Epithelial cell of proximal tubule (primary cell): ENCODE results near the gene ASTN1. TPM values are rescaled to one million over a fixed set of nuclear protein-coding genes. Genes with fewer than 3 reads are reported as not detected.

ENCODE experiments used
- DNase-seq: peaks from one replicate; pipeline ENCODE4 v3.0.0-alpha.2; 2011; ENCODE audit warnings: low read depth
- H3K4me3 ChIP-seq: 2 replicates; pipeline ENCODE4 v1.5.1; 2011; ENCODE audit warnings: low read depth, mild to moderate bottlenecking, low read length
- total RNA-seq: library from RNA; depleted of rRNA; stranded (reverse); fragments of >200 nt; gene quantifications from 2 replicates; pipeline ENCODE4 v1.2.3, GENCODE V29; 2015
- TF ChIP-seq, protein P1 (sequence below): conservative IDR thresholded peaks from 2 replicates; pipeline ENCODE4 v1.5.1; 2012; ENCODE audit warnings: low read depth, mild to moderate bottlenecking, low read length

ASTN1 gene
- 0.23 TPM in 1 of 2 replicates, not detected in the other for total RNA-seq

GRCh38 chr1:177164380-177165068 lies at the start of gene ASTN1:
Gene ASTN1, minus strand, starts transcription at chr1:177164712. Its CDS starts 36 bp downstream, at chr1:177164676.
- TF ChIP-seq, protein P1, sequence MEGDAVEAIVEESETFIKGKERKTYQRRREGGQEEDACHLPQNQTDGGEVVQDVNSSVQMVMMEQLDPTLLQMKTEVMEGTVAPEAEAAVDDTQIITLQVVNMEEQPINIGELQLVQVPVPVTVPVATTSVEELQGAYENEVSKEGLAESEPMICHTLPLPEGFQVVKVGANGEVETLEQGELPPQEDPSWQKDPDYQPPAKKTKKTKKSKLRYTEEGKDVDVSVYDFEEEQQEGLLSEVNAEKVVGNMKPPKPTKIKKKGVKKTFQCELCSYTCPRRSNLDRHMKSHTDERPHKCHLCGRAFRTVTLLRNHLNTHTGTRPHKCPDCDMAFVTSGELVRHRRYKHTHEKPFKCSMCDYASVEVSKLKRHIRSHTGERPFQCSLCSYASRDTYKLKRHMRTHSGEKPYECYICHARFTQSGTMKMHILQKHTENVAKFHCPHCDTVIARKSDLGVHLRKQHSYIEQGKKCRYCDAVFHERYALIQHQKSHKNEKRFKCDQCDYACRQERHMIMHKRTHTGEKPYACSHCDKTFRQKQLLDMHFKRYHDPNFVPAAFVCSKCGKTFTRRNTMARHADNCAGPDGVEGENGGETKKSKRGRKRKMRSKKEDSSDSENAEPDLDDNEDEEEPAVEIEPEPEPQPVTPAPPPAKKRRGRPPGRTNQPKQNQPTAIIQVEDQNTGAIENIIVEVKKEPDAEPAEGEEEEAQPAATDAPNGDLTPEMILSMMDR: no peak
- peak within 1 kb of the TSS; percentile 31 for H3K4me3 ChIP-seq

DNA sequence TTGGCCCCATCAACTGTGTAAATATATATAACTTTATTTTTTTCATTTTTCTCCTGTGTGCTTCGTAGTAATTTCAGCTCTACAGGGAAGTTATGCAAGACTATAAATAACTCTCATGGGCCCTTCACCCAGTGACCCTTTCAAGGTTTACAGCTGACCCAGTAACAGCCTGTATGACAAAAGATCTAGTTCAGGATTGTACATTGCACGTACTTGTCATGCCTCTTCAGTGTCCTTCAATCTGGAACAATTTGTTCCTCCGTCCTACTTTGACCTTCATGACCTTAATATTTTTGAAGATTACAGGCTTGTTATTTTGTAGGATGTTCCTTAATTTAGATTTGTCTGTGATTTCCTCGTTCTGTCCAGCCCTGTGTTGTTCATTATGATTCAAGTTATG lies 46.7 kb upstream of the ASTN1 start:
- no peak for DNase-seq
- TF ChIP-seq, protein P1: no peak
- H3K4me3 ChIP-seq: no peak overlapping the region

More at GRCh38 chr1:177164380-177165068, at the start of gene ASTN1:
- DNase-seq: no peak

- no peak for DNase-seq
- TF ChIP-seq, protein P1: no peak
- no peak overlapping the region for H3K4me3 ChIP-seq
These were observed 45.6 kb upstream of the ASTN1 start for GRCh38 chr1:177210071-177210470.

GRCh38 chr1:177209357-177209756 lies 44.8 kb upstream of the ASTN1 start:
- peak; percentile 97 for DNase-seq
- no peak overlapping the region for H3K4me3 ChIP-seq
- TF ChIP-seq, protein P1: no peak

- TF ChIP-seq, protein P1: no peak
- no peak overlapping the region for H3K4me3 ChIP-seq
- DNase-seq: no peak
These were observed 44.4 kb upstream of the ASTN1 start for GRCh38 chr1:177208920-177209319.

GRCh38 chr1:177206831-177207355 lies 42.4 kb upstream of the ASTN1 start:
- no peak overlapping the region for H3K4me3 ChIP-seq
- TF ChIP-seq, protein P1: no peak
- no peak for DNase-seq

DNA sequence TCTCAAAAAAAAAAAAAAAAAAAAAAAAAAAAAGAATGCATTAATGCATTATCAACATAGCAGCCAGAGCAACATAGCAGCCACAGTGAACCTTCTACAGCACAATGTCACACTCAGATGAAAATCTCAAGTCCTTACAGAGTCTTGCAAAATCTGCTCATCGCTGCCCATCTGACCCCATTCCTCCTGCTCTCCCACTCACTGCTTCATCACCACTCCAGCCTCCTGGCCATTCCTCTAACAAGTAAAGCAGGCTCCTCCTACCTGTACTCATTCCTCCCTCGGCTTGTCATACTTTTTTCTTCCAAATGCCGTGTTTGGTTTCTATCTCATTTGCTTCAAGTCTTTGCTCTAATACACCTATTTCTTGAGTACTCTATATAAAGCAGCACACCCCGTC lies 35.8 kb upstream of the ASTN1 start:
- TF ChIP-seq, protein P1: no peak
- no peak overlapping the region for H3K4me3 ChIP-seq
- DNase-seq: no peak
